Neural cell (in vitro differentiated cells): ENCODE results near the gene RAMP3. TPM values are rescaled to one million over a fixed set of nuclear protein-coding genes. Genes with fewer than 3 reads are reported as not detected.
"Not testable (repeated sequence)": the region's sequence is repeated elsewhere in the genome, so short reads cannot be mapped to it uniquely, and the experiment has no call there.

Source experiments
- H2AFZ ChIP-seq: fragments of 200-600, 300-800 bp; sonication (generic), shearing (Covaris generic); 2 replicates; pipeline ENCODE4 v1.6.0; 2014; ENCODE audit warnings: low read depth, mild to moderate bottlenecking, antibody characterized with exemption, low read length, moderate library complexity
- H3F3A ChIP-seq: fragments of 200-600 bp; shearing (Covaris generic); 2 replicates; pipeline ENCODE4 v1.6.1; 2016; ENCODE audit warnings: mild to moderate bottlenecking, moderate library complexity, mixed read lengths, antibody characterized with exemption, low read length; ENCODE audit not compliant: insufficient read depth, poor library complexity, severe bottlenecking
- H3K27ac ChIP-seq: fragments of 200-600, 300-800 bp; sonication (generic), shearing (Covaris generic); 2 replicates; pipeline ENCODE4 v1.5.1; 2014; ENCODE audit warnings: mild to moderate bottlenecking, low read length, moderate library complexity
- H3K27me3 ChIP-seq: fragments of 300-800, 200-600 bp; sonication (generic), shearing (Covaris generic); 2 replicates; pipeline ENCODE4 v1.6.0; 2014; ENCODE audit warnings: mild to moderate bottlenecking, low read depth, low read length, moderate library complexity; ENCODE audit not compliant: insufficient read depth
- H3K36me3 ChIP-seq: fragments of 300-800, 200-600 bp; sonication (generic), shearing (Covaris generic); 2 replicates; pipeline ENCODE4 v1.5.1; 2014; ENCODE audit warnings: mild to moderate bottlenecking, antibody characterized with exemption, low read length, moderate library complexity; ENCODE audit not compliant: insufficient read depth
- H3K4me2 ChIP-seq: fragments of 300-800, 200-600 bp; sonication (generic), shearing (Covaris generic); 2 replicates; pipeline ENCODE4 v1.6.0; 2014; ENCODE audit warnings: mild to moderate bottlenecking, low read length
- H3K4me3 ChIP-seq: fragments of 300-800, 200-600 bp; sonication (generic), shearing (Covaris generic); 2 replicates; pipeline ENCODE4 v1.5.1; 2014; ENCODE audit warnings: mild to moderate bottlenecking, low read length, moderate library complexity
- H3K79me2 ChIP-seq: fragments of 200-600 bp; shearing (Covaris generic); replicated peaks from 2 replicates; pipeline ENCODE4 v1.6.0; 2014; ENCODE audit warnings: mild to moderate bottlenecking, low read length, moderate library complexity; ENCODE audit not compliant: insufficient read depth
- H3K9ac ChIP-seq: fragments of 300-800, 200-600 bp; sonication (generic), shearing (Covaris generic); 2 replicates; pipeline ENCODE4 v1.6.1; 2016; ENCODE audit warnings: mild to moderate bottlenecking, low read length, mixed read lengths
- H3K9me2 ChIP-seq: fragments of 200-600 bp; shearing (Covaris generic); 2 replicates; pipeline ENCODE4 v1.6.1; 2016; ENCODE audit warnings: mild to moderate bottlenecking, low read length, mixed read lengths; ENCODE audit not compliant: insufficient read depth
- H3K9me3 ChIP-seq: fragments of 200-600, 300-800 bp; sonication (generic), shearing (Covaris generic); 2 replicates; pipeline ENCODE4 v1.6.1; 2016; ENCODE audit warnings: mild to moderate bottlenecking, mixed run types, low read length, moderate library complexity, mixed read lengths
- H4K20me1 ChIP-seq: fragments of 200-600 bp; shearing (Covaris generic); 2 replicates; pipeline ENCODE4 v1.6.1; 2016; ENCODE audit warnings: mild to moderate bottlenecking, mixed run types; ENCODE audit not compliant: insufficient read depth
- EP300 ChIP-seq: fragments of 450-650 bp; conservative IDR thresholded peaks from 2 replicates; pipeline ENCODE4 v1.6.1; 2014; ENCODE audit warnings: antibody characterized with exemption, mild to moderate bottlenecking, moderate library complexity; ENCODE audit not compliant: poor library complexity, severe bottlenecking
- EZH2 ChIP-seq: fragments of 200-600, 300-800 bp; shearing (Covaris generic), sonication (generic); IDR thresholded peaks from 2 replicates; pipeline ENCODE4 v1.6.1; 2014; ENCODE audit warnings: antibody characterized with exemption, low read length, borderline replicate concordance, mild to moderate bottlenecking; ENCODE audit not compliant: insufficient read depth, poor library complexity, severe bottlenecking
- MXI1 ChIP-seq: fragments of 450-650 bp; conservative IDR thresholded peaks from 2 replicates; pipeline ENCODE4 v1.6.1; 2014; ENCODE audit warnings: antibody characterized with exemption, mild to moderate bottlenecking; ENCODE audit not compliant: poor library complexity, severe bottlenecking
- POLR2AphosphoS5 ChIP-seq: IDR thresholded peaks from 2 replicates; pipeline ENCODE4 v1.6.1; 2012
- RAD21 ChIP-seq: fragments of 450-650 bp; conservative IDR thresholded peaks from 2 replicates; pipeline ENCODE4 v1.6.1; 2014; ENCODE audit warnings: antibody characterized with exemption, mild to moderate bottlenecking, moderate library complexity
- SMC3 ChIP-seq: fragments of 450-650 bp; conservative IDR thresholded peaks from 2 replicates; pipeline ENCODE4 v1.6.1; 2014; ENCODE audit warnings: antibody characterized with exemption, mild to moderate bottlenecking, moderate library complexity; ENCODE audit not compliant: poor library complexity
- TAF1 ChIP-seq: IDR thresholded peaks from 2 replicates; pipeline ENCODE4 v1.6.1; 2012; ENCODE audit warnings: low read depth
- polyA plus RNA-seq: library from polyadenylated mRNA; depleted of rRNA; stranded (reverse); fragments of >200 nt; gene quantifications from 2 replicates; pipeline ENCODE4 v1.2.3, GENCODE V29; 2014
- TF ChIP-seq, protein P1 (sequence below): IDR thresholded peaks from 2 replicates; pipeline ENCODE4 v1.6.1; 2012; ENCODE audit warnings: borderline replicate concordance
- TF ChIP-seq, protein P2 (sequence below): fragments of 450-650 bp; IDR thresholded peaks from 2 replicates; pipeline ENCODE4 v1.5.1; 2014; ENCODE audit warnings: antibody characterized with exemption, mild to moderate bottlenecking, moderate library complexity; ENCODE audit not compliant: poor library complexity, severe bottlenecking

RAMP3 gene
- polyA plus RNA-seq, 1 donor from 2014 or later, result not detected

DNA sequence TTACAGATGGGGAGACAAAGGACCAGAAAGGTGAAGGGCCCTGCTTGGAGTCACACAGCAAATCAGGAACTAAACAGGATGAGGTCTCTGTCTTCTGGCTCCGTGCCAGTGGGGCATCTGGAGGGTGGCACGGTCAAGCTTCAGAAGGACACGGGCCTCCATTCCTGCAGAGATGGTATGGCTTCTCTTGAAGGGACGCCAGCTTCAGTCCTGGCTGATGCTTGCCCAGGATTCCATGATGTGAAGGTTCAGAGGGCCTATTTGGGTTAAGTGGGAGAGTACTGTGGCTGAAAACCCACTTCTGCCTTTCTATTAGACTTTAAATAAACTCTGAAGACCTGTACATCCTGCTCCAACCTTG is 6.1 kb downstream of the RAMP3 start:
- no peak overlapping the region for H2AFZ ChIP-seq
- TF ChIP-seq, protein P1, sequence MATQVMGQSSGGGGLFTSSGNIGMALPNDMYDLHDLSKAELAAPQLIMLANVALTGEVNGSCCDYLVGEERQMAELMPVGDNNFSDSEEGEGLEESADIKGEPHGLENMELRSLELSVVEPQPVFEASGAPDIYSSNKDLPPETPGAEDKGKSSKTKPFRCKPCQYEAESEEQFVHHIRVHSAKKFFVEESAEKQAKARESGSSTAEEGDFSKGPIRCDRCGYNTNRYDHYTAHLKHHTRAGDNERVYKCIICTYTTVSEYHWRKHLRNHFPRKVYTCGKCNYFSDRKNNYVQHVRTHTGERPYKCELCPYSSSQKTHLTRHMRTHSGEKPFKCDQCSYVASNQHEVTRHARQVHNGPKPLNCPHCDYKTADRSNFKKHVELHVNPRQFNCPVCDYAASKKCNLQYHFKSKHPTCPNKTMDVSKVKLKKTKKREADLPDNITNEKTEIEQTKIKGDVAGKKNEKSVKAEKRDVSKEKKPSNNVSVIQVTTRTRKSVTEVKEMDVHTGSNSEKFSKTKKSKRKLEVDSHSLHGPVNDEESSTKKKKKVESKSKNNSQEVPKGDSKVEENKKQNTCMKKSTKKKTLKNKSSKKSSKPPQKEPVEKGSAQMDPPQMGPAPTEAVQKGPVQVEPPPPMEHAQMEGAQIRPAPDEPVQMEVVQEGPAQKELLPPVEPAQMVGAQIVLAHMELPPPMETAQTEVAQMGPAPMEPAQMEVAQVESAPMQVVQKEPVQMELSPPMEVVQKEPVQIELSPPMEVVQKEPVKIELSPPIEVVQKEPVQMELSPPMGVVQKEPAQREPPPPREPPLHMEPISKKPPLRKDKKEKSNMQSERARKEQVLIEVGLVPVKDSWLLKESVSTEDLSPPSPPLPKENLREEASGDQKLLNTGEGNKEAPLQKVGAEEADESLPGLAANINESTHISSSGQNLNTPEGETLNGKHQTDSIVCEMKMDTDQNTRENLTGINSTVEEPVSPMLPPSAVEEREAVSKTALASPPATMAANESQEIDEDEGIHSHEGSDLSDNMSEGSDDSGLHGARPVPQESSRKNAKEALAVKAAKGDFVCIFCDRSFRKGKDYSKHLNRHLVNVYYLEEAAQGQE, result no peak
- no peaks in the 10 kb centered on the region for H3K9me2 ChIP-seq
- H3K4me2 ChIP-seq, result no peak overlapping the region
- no peak overlapping the region for H3K4me3 ChIP-seq
- no peaks in the 10 kb centered on the region for H3K36me3 ChIP-seq
- no peak overlapping the region for H3K9ac ChIP-seq
- no peak overlapping the region for H3K27ac ChIP-seq
- H3K27me3 ChIP-seq, result peaks cover 3% of the 10 kb centered on the region
- H4K20me1 ChIP-seq, result no peaks in the 10 kb centered on the region
- peaks cover 5% of the 10 kb centered on the region for H3K9me3 ChIP-seq
- no peaks in the 10 kb centered on the region for H3K79me2 ChIP-seq
- H3F3A ChIP-seq, result no peaks in the 10 kb centered on the region

DNA sequence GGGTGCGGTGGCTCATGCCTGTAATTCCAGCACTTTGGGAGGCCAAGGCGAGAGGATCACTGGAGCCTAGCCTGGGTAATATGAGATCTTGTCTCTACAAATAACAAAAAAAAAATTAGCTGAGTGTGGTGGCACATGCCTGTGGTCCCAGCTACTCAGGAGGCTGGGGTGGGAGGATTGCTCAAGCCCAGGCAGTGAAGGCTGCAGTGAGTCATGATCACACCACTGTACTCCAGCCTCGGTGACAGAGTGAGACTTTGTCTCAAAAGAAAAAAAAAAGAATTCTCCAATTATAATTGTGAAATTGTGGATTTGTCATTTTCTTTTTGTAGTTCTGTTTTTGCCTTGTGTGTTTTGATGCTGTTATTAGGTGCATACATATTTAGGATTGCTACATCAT is 6.7 kb downstream of the RAMP3 start:
- not testable (repeated sequence) for H4K20me1 ChIP-seq, H2AFZ ChIP-seq, H3K4me3 ChIP-seq, H3K79me2 ChIP-seq, H3K9me2 ChIP-seq, H3K9ac ChIP-seq, H3F3A ChIP-seq, H3K4me2 ChIP-seq, H3K9me3 ChIP-seq, H3K27ac ChIP-seq, H3K36me3 ChIP-seq, H3K27me3 ChIP-seq

DNA sequence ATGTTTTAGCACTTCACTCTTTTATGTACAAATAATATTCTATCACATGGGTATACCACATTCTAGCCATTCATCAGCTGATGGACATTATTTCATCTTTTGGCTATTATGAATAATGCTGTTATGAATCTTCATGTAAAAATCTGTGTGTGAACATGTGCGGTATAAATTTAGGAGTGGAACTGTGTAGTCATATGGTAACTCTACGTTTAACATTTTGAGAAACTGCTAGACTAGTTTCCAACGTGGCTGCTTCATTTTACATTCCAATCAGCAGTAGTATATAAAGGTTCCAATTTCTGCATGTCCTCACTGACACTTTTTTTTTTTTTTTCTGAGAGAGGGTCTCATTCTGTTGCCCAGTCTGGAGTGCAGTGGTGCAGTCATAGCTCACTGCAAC is 8.3 kb downstream of the RAMP3 start:
- H3K9me2 ChIP-seq, result no peaks in the 10 kb centered on the region
- H3K36me3 ChIP-seq, result no peaks in the 10 kb centered on the region
- no peaks in the 10 kb centered on the region for H3K79me2 ChIP-seq
- H3K9ac ChIP-seq, result no peak overlapping the region
- no peak overlapping the region for H3K27ac ChIP-seq
- TF ChIP-seq TAF1, result no peak
- no peak for TF ChIP-seq EZH2
- TF ChIP-seq MXI1, result no peak
- TF ChIP-seq, protein P1, result no peak
- no peak for TF ChIP-seq SMC3
- no peak for TF ChIP-seq RAD21
- TF ChIP-seq EP300, result no peak
- TF ChIP-seq, protein P2, sequence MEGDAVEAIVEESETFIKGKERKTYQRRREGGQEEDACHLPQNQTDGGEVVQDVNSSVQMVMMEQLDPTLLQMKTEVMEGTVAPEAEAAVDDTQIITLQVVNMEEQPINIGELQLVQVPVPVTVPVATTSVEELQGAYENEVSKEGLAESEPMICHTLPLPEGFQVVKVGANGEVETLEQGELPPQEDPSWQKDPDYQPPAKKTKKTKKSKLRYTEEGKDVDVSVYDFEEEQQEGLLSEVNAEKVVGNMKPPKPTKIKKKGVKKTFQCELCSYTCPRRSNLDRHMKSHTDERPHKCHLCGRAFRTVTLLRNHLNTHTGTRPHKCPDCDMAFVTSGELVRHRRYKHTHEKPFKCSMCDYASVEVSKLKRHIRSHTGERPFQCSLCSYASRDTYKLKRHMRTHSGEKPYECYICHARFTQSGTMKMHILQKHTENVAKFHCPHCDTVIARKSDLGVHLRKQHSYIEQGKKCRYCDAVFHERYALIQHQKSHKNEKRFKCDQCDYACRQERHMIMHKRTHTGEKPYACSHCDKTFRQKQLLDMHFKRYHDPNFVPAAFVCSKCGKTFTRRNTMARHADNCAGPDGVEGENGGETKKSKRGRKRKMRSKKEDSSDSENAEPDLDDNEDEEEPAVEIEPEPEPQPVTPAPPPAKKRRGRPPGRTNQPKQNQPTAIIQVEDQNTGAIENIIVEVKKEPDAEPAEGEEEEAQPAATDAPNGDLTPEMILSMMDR, result no peak
- no peak for TF ChIP-seq POLR2AphosphoS5
- no peak overlapping the region for H3K4me2 ChIP-seq
- no peaks in the 10 kb centered on the region for H3F3A ChIP-seq
- peaks cover 5% of the 10 kb centered on the region for H3K9me3 ChIP-seq
- H3K27me3 ChIP-seq, result no peaks in the 10 kb centered on the region
- H4K20me1 ChIP-seq, result no peaks in the 10 kb centered on the region
- H2AFZ ChIP-seq, result no peak overlapping the region
- H3K4me3 ChIP-seq, result no peak overlapping the region
